Body of pancreas (tissue), 4 donors: ENCODE data around the gene NAPA.

Experiments used
- POLR2A ChIP-seq, 3 donors: fragments of 450-650 bp; IDR thresholded peaks; one replicate each; pipeline ENCODE4 v1.6.1; 2016; ENCODE audit warnings: antibody characterized with exemption in 3 of 3, mild to moderate bottlenecking in 2 of 3
- TF ChIP-seq, protein P1 (sequence below), 7 experiments: fragments of 450-650 bp in 4 of 7; fragments of 200-600 bp in 3 of 7; sonication (generic) in 3 of 7; IDR thresholded peaks; one replicate each; pipeline ENCODE4 v1.5.1; 2016 to 2019; ENCODE audit warnings: antibody characterized with exemption in 7 of 7

GRCh38 chr19:47493378-47494210 lies 21.3 kb downstream of the NAPA start:
- TF ChIP-seq, protein P1, sequence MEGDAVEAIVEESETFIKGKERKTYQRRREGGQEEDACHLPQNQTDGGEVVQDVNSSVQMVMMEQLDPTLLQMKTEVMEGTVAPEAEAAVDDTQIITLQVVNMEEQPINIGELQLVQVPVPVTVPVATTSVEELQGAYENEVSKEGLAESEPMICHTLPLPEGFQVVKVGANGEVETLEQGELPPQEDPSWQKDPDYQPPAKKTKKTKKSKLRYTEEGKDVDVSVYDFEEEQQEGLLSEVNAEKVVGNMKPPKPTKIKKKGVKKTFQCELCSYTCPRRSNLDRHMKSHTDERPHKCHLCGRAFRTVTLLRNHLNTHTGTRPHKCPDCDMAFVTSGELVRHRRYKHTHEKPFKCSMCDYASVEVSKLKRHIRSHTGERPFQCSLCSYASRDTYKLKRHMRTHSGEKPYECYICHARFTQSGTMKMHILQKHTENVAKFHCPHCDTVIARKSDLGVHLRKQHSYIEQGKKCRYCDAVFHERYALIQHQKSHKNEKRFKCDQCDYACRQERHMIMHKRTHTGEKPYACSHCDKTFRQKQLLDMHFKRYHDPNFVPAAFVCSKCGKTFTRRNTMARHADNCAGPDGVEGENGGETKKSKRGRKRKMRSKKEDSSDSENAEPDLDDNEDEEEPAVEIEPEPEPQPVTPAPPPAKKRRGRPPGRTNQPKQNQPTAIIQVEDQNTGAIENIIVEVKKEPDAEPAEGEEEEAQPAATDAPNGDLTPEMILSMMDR (IDR thresholded peaks at IDR 0.05), result no peak
- TF ChIP-seq POLR2A (IDR thresholded peaks at IDR 0.05), result no peak
